Peyer's patch (tissue), 4 donors: ENCODE data around the gene ZNFX1.

Experiments
- POLR2A ChIP-seq, 2 donors: fragments of 450-650 bp; IDR thresholded peaks; one replicate each; pipeline ENCODE4 v1.5.1; 2017; ENCODE audit warnings: antibody characterized with exemption in 2 of 2, mild to moderate bottlenecking in 2 of 2, moderate library complexity in 2 of 2
- TF ChIP-seq, protein P1 (sequence below), 6 experiments: fragments of 450-650 bp in 4 of 6; fragments of 200-600 bp in 2 of 6; sonication (generic) in 1 of 6; IDR thresholded peaks; one replicate each; pipeline ENCODE4 v1.5.1; 2017 to 2019; ENCODE audit warnings: antibody characterized with exemption in 6 of 6, mild to moderate bottlenecking in 3 of 6, moderate library complexity in 1 of 6

DNA sequence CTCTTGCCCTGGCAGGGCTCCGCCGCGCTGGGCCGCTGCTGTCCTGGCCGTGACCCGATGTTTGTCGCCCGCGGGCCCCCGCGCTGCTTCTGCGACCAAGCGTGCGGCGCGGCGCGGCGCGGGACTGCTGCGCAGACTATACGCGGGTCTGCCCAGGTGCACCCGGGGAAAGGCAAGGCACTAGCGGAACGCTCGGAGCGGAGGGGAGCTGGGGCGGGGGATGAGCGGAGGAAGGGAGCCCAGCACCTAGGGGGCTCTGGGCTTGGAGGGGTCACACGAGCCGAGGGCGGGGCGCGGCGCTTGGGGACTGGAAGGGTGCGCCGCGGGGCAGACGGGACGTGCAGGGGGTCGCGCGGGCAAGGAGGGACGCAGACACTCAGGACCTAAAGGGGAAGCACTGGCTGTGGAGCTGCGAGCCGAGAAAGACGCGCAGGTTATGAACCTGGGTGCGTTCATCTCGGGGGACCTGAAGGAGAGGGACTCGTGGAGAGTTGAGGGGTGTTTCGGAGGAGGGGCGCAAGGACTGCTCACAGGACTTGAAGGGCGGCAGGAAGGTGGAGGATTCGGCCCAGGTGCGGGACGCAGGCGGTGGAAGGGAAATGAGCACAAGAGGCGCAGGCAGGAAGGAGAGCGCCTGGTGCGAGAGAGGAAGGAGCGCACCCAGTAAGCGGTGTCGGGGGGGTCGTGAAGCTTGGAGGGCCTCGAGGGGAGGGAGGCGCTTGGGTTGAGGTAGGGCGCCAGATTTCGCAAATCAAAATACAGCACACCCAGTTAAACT, 40.8 kb upstream of the ZNFX1 start:
- TF ChIP-seq, protein P1, sequence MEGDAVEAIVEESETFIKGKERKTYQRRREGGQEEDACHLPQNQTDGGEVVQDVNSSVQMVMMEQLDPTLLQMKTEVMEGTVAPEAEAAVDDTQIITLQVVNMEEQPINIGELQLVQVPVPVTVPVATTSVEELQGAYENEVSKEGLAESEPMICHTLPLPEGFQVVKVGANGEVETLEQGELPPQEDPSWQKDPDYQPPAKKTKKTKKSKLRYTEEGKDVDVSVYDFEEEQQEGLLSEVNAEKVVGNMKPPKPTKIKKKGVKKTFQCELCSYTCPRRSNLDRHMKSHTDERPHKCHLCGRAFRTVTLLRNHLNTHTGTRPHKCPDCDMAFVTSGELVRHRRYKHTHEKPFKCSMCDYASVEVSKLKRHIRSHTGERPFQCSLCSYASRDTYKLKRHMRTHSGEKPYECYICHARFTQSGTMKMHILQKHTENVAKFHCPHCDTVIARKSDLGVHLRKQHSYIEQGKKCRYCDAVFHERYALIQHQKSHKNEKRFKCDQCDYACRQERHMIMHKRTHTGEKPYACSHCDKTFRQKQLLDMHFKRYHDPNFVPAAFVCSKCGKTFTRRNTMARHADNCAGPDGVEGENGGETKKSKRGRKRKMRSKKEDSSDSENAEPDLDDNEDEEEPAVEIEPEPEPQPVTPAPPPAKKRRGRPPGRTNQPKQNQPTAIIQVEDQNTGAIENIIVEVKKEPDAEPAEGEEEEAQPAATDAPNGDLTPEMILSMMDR (IDR thresholded peaks at IDR 0.05) = no peak
- TF ChIP-seq POLR2A (IDR thresholded peaks at IDR 0.05) = no peak
